ENCODE results near the gene PIK3AP1.
"Not testable (repeated sequence)": the region's sequence is repeated elsewhere in the genome, so short reads cannot be mapped to it uniquely, and the experiment has no call there.

PIK3AP1 gene

DNA sequence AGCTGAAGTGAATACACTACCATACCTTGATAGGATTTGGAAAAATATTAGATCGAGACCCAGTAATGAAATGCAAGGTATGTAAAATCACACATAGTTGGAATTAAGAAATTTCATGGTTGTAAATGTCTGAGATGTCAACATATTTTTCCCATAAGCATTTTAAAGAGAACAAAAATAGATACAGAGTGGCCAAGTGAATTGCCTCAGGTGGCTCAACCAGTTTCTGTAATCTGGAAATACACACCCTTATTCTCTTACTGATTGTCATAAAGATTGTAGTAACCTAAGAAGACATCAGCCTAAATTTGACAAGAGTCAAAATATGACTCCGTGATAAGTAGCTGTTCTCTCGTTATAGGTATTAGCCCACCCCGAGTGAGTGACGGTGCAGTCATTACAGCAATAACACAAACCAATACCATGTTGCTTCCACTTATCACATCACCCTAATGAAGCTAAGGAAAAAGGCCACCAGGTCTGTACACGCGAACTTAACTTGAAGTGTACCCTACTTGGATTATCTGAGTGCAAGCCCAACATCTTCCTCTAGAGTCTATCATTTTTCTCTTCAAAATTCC lies 23.4 kb downstream of the PIK3AP1 start:
- no peak for DNase-seq

DNA sequence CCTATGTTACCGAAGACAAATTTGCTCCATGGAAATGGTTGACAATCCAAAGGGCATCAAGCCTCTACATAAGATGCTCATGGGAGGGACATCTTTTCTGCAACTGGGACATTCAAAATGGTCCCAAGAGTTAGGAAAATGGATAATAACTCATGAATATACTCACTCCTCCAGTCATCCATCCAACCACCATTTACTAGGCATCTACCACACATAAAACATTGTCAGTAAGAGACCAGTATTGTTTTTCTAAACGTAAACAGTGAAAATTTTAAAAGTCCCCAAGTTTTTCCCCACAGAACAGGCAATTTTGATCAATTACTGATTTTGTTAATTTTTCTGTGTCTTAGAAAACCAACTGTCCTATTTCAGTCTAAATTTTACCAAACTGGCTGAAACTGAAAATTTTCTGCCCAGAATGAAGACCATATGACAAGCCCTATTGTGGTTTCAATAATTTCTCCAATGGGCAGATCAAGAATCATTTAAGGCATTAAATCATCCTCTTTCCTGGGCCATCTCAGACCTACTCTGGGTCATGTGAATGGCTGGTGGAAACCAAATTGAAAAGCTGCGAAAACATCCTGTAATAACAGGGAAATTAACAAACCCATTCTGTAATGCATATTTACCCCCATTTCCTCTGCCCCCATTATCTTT lies 24.2 kb downstream of the PIK3AP1 start:
- DNase-seq: no peak

DNA sequence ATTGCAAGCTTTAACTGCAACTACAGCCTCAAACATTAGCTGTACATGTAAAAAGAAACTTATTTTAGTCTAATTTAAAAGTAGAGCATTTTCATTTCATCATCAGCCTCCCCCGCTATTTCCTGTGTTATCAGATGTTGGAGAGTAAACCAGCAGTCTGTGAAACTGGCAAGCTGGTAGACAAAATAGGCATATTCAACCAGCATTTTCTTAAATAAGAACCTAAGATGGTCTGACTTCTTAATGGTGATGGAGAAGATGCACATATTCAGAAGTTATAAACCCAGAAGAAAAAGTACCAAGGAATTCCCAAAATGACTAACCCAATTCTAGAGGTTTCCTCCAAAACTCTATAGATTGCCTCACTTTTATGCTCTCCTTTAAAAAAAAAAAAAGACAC lies 24.9 kb downstream of the PIK3AP1 start:
- DNase-seq: peak; percentile 45

DNA sequence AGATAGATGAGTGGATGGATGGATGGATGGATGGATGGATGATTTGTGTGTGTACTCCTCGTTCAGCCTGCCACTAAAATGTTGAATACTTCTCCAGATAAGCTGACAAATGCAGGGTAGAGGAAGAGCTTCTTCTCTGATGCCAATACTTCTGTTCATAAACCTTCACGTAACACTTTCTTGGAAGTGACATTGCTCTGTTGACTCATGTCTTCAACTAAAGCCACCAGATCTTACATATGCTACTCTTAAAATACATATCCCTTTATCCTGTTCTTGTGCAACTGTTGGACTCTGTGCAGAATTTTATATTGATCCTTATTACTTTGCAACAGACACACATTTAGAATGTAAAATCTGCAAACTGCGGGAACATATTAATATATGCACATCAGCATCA lies 26.9 kb downstream of the PIK3AP1 start:
- no peak for DNase-seq

DNA sequence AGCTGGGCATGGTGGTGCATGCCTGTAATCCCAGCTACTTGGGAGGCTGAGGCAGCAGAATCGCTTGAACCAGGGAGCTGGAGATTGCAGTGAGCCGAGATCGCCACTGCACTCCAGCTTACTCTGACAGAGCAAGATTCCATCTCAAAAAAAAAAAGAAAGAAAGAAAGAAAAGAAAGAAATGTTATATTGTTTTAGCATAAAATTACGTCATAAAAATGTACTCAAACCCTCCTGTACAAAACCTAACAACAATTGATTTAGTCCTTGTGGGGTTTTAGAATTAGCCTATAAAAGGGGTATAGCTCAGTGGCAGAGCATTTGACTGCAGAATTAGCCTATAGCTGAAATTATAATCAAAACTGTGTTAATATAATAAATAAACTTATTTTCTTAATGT lies 27.9 kb downstream of the PIK3AP1 start:
- no peak for DNase-seq

DNA sequence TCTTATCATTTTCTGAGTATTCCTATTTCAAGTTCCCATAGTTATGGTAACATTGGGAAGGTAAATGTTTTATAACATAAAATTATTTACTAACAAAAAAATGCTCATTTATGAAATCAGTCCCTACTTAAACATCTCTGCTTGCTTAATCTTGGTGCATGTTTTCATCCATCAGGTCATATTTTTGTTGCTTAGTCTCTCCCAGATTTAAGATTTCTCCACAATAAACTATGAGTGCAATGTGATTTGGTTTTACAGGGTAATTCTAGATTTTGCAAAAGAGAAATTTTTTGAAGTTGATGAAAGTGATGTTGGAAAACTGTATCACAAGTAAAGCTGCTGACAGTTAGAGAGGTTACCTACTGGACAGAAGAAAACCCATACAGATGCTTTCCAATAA lies 28.6 kb downstream of the PIK3AP1 start:
- no peak for DNase-seq

DNA sequence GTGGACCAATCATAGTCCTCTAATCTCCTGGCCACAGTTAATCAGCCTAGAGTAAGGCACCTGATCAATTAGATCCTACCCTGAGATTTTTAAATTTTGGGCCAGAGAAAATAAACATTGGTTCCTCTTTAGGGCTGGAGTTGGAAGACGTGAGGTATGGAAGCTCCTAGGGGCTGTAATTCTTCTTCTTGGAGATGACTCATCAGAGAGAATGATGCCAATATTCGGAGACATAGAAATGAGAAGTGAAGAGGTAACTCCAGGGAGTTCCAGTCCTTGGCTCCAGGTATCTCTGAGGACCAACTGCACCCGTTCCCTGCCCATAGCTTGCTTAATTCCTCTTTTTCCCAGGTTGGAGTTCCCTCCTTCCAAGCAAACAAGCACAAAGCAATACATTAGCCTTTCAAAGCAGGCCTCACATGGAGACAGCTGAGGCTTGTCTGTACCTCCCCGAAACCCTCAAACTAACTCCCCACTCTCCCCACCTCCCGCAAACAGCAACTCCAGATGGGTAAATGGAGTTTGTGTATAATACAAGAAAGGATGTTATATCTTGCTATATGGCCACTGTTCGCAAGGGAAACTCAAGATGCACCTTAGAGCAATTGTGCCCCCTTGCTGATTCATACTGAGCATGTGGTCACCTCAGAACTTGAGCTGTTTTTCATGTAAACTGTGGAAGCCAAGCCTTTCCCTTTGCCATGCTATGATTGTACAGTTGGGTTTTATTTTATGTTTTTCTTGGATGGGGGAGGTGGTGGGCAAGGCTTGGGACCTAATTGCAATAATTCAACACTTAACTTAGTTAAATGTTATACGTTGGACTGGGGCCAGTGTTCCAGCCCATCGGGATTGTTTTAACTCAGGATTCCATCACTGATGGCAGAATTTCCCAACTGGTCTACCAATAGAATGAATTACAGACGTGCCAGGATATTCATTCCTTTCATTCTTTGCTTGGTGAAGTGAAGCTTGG lies 29.3 kb downstream of the PIK3AP1 start:
- DNase-seq: no peak

DNA sequence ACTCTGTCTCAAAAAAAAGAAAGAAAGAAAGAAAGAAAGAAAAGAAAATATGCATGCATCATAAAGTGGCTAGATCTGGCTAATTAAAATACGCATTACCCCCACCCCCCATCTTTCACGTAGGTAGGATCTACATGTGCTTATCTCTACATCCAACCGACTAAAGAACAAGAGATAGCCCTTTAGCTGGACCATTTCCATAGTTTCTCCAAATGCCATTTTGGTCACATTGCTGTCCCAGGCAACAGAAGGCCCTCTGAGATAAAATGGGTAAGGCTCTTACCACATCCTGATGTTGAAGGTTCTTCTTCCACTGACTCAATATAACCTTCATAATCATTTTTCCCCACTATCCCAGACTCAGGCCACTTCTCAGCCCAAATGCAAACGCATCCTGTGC lies 31.5 kb downstream of the PIK3AP1 start:
- DNase-seq: no peak

DNA sequence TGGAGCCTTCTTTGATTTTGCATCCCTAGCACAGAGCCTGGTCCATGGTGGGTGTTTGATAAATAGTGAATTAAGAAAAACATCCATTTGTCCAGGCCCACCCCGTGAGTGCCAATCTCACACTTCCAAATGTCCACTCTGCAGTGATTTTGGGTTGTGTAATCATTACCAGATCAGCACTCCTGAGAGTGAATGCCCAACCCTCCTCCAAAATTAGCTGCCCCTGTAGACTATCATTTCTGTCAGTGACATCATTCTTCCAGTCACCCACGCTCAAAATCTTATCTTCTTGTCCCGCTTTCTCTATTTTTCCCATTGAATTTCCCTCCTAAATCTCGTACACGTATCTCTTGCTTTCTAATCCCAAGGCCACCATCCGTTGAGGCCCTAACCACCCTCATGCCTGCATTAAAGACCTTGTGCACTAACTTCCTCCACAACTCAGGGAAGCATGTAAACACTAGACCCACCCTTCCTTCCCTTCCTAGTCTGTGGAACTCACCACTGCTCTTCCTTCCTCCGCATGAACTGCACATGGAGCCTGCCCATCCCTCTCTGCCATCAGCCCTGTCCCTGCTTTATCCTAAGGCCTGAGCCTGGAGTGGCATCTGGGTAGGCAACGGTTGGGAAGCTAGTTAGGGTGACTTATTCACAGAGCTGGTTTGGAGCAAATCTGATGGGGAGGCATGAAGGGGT lies 32.8 kb downstream of the PIK3AP1 start:
- DNase-seq: no peak

DNA sequence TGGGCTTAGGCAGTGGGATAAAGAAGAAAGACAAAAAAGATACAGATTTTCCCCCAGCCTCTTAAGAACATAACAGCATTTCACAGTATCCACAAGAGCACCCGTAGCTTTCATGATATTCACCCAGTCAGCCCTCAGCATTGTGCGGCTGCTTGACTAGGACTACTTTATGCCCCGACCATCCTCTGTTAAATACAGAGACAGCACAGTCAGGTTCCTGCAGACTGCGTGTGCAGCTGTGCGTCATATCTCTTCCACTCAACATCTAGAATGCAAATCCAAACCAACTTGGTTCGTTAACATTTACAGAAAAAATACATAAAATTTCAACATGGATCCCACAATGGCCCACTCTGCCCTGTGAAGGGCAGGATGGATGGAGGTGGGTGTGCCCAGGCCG lies 33.8 kb downstream of the PIK3AP1 start:
- no peak for DNase-seq

DNA sequence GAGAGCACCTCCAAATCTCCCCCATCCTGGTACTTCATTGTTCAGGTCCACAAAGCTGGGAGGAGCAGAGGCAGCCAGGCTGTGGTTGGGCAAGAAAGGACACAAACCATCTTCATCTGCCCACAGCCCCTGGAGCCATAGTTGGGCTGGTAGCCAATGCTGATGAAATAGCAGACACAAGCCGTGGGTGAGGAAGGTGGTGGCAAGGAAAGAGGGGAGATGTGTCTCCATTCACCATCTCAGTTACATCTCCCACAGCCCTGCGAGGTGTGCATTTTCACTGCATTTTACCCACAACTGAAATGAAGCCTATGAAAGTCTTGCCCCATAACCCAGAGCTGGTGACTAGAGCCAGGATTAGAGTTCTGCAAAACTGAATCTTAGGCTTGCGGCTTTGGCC lies 35.0 kb downstream of the PIK3AP1 start:
- DNase-seq: no peak

DNA sequence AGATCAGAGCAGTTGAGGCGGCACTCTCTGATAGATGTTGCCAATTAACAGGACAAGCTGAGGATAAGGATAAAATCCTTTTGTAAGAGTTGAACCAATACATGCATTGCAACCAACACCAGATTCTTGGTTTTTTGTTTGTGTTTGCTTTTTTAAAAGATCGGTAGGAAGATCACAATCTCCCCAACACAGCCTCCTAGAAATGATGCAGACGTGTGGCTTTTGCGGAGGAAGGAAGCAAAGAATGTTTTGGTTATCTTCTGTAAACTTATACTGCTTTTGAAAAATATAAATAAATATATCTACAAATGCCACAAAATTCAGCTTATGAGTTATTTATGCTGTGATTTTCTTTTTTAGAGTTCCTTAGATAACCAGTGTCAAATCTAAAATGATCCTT lies 35.5 kb downstream of the PIK3AP1 start:
- DNase-seq: no peak

DNA sequence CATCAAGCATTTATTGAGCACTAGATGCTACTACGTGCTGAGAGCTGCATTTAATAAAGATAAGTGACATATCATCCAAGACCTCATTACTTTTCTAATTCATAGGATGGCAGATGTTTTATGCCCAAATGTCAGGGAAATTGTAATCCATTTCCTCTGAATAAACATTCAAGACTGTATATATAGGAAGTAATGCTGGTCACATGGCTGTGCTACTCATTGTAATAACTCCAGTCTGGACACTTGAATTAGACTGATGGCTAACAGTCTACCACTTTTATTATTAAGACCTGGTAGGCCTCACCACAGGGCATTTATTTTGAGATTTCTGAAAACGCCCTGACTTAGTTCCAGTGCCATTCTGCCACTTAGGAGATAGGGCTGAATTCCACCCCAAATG lies 36.6 kb downstream of the PIK3AP1 start:
- no peak for DNase-seq

DNA sequence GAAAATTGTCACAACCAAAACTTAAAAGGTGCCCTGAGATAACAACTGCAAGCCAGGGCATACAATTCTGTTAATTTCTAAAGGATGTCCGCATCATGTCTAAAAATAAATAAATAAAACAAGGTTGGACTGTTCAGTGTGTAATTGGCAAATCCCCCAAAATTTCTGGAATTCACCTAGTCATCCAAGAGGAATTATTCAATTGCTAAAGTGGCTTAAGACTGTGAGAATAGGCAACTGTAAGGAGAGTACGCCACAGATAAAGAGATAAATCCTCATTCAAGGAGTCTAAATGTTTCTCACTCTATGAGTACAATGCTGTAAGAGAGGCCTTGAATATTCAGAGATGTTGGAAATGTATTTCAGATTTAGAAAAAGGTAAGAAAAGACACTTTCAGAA lies 37.2 kb downstream of the PIK3AP1 start:
- DNase-seq: no peak

DNA sequence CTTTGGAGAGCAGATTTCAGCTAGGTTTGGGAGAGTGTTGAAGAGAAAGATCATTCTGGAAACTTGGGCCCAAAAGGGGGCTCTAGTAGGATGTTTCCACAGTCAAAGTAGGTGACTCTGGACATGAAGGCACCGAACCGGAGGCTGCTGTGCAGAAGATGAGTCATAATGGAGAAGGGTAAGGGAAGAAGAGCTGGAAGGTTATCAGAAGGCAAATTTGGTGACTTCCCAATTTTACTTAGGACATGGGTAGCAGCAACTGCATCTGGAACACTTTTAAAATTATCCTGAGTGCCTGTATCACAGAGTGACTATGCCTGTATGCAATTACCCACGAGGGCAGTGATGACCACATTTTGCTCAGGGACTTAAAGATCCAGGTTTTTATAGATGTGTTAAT lies 38.8 kb downstream of the PIK3AP1 start:
- DNase-seq: no peak

DNA sequence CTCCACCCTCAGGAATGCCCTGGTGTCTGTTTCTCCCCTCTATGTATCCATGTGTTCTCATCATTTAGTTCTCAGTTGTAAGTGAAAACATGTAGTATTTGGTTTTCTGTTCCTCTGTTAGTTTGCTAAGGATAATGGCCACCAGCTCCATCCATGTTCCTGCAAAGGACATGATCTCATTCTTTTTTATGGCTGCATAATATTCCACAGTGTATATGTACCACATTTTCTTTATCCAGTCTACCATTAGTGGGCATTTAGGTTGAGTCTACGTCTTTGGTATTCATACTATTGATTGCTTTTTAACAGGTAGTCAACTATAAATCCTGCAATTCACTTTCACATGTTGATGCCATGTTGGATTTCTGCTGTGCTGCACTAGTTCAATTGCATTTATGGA lies 39.9 kb downstream of the PIK3AP1 start:
- DNase-seq: not testable (repeated sequence)

DNA sequence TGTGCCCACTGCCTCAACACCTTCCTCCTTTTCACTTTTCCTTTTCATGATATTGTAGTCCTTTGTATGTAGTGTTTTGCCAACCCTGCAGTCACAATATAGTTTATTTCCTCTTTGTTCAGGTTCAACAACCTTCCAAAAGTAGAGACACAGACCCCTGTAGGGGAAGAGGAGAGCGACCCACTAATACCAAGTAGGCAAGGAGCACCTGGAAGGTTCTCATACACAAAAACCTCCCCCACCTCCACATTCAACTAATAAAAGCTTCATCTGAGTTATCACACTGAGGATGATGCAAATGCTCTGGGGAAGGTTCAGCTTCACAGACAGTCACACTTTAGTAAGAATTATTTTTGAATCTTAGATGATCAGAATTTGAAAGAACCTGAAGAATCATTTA lies 41.6 kb downstream of the PIK3AP1 start:
- no peak for DNase-seq

DNA sequence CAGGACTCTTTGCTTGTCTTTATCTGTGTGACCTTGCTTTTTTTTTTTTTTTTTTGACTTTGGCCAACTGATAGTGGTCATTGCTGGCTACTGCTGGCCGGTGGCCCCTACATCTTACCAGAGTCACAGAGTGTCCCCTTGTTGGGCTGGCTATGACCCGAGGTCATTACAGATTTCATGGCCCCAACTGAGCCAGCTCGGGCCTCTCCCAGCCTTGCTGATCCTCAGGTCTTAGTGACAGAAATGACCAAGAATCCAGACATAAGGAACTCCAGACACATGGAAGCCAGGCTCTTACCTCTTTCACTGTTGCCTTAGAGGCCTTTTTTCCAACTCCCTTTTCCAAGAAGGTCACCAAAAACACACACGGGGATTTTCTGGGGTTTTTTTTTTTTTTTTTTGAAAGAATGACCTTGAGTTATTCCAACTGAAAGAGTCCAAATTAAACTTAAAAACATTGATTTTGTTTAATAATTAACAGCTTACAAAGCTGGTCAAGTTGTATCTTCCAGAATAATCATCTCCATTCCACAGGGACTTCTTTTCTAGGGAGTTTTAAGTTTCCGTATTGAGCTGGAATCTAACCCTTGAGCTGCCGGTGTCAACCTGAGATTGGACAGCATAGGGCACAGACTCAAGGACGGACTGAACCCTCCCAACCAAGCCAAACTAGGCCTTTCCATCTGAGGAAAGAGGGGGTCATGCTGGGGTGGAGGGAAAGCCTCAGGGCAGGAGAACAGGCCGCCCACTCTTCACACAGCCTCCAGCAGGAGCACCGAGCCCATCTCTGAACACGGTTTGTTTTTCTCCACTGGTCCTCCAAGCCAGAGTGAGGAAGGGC lies 43.8 kb downstream of the PIK3AP1 start:
- no peak for DNase-seq

DNA sequence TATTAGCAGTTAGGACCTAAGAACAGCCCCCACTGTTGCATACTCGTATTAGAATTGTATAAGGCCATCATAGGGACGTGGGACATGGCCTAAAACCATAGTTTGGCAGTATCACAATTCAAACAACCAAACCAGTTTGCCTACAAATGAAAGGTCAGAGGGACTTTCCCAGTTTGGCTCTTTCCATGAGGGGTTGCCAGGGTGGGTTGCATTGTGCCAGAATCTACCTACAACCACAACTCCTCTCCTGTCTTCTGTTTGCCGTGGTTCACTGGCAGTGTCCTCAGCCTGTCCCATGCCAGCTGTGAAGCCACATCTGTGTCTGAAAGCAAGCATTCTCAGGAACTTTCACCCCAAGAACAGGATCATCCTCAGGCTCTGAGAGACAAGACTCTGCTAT lies 44.5 kb downstream of the PIK3AP1 start:
- no peak for DNase-seq

DNA sequence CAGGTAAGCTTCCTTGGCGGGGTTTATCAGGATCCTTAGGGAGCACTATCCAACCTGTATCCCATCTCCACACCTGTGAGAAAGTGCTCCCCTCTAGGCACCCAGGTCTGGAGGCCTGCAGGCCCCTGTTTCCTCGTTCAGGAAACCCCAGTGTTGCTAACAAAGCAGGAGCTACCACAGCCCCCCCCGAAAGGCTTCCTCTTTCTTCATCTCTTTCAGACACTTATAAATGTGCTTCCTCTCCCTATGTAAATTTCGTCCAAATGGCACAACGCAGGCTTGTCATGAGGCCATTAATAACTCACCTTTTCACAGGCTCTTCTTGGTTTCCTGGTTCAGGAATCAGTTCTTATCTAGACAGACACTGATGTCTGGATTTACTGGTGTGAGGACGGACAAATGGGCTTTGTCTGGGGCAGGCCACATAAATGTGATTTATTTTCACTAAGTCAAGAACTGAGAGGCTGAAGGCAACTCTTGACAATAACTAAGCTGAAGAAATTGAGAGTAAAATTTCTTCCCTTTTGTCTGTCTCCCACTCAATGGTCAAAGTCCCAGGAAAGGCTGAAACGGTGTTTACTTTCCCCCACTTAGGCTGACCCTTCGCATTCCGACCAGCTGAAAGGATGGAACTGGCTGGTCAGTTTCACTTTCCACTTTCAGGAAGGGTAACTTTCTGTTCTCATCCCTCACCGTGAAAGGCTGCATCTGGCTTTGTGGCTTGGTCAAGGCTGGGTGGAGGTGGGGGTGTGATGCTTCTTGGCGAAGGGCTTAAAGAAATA lies 46.8 kb downstream of the PIK3AP1 start:
- DNase-seq: peak; percentile 30

DNA sequence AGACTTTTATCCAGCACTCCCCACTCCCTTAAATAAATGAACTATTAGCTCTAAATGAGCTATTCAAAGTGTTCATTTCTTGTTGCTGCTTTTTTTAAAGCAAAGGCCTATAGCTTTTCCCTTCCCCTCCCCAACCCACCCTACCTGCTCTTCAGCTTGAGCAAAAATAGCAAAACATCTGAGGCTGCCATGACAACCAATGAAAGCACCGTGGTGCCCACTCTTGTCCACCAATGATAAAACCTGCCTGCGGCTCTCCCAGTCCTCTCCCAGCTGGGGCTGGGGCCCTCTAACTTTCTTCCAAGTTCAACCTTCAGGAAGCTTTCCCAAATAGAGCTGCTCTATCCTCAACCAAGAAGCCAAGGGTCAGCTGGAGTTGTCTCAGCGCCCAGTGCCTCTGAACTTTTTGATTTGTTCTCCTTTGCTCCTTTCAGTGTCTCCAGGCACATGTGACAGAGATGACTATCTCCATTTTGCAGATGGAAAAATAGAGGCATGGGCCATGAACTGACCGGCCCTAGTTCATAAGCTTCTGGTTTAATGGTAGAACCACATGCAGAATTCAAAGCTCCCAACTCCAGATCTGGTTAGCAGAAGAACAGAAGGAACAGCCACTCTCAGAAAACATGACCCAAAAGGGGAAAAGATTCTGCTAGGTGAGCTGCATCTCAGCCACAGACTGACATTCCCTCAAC lies 47.7 kb downstream of the PIK3AP1 start:
- DNase-seq: no peak
